K562 (cell line): ENCODE results near the gene ECSIT. TPM values are rescaled to one million over a fixed set of nuclear protein-coding genes. Genes with fewer than 3 reads are reported as not detected.

Experiments
- BCOR ChIP-seq: fragments of 450-650 bp; IDR thresholded peaks from 2 replicates; pipeline ENCODE4 v1.6.1; 2016
- BRCA1 ChIP-seq, 2 experiments: fragments of 450-650 bp in 1 of 2; sonication (generic) in 1 of 2; formaldehyde crosslinking in 1 of 2; IDR thresholded peaks; 2 replicates each; pipeline versions ENCODE4 v1.5.0 to v1.6.1; 2017 to 2020; ENCODE audit warnings: mild to moderate bottlenecking in 1 of 2, missing genetic modification reagents in 1 of 2
- DPF2 ChIP-seq: fragments of 450-650 bp; IDR thresholded peaks from 2 replicates; pipeline ENCODE4 v1.6.1; 2016
- HOXB6 ChIP-seq: fragments of 250-450 bp; sonication (Bioruptor Pico); IDR thresholded peaks from 2 replicates; pipeline ENCODE4 v1.5.1; 2022; ENCODE audit warnings: mild to moderate bottlenecking, borderline replicate concordance
- KAT7 ChIP-seq: sonication (generic); formaldehyde crosslinking; IDR thresholded peaks from 2 replicates; pipeline ENCODE4 v1.8.0; 2022; ENCODE audit warnings: missing genetic modification reagents, mild to moderate bottlenecking, borderline replicate concordance
- MEF2D ChIP-seq: conservative IDR thresholded peaks from 2 replicates; pipeline ENCODE4 v1.6.1; 2016; ENCODE audit warnings: low read depth, missing genetic modification characterization, missing compliant biosample characterization
- NFE2L1 ChIP-seq: fragments of 450-650 bp; IDR thresholded peaks from 2 replicates; pipeline ENCODE4 v1.6.1; 2016; ENCODE audit warnings: missing genetic modification characterization, low read depth, mild to moderate bottlenecking, missing compliant biosample characterization, moderate library complexity, borderline replicate concordance
- NR2F6 ChIP-seq: fragments of 450-650 bp; formaldehyde crosslinking; IDR thresholded peaks from 2 replicates; pipeline ENCODE4 v1.4.0; 2020; ENCODE audit warnings: mild to moderate bottlenecking
- OTX1 ChIP-seq: fragments of 450-650 bp; formaldehyde crosslinking; IDR thresholded peaks from 2 replicates; pipeline ENCODE4 v1.4.0; 2022; ENCODE audit warnings: mild to moderate bottlenecking
- PHB ChIP-seq: fragments of 250-450 bp; sonication (Bioruptor Pico); IDR thresholded peaks from 2 replicates; pipeline ENCODE4 v1.5.0; 2021
- SRSF3 ChIP-seq: fragments of 200-400 bp; formaldehyde crosslinking; IDR thresholded peaks from 2 replicates; pipeline ENCODE4 v1.6.1; 2016; ENCODE audit warnings: mild to moderate bottlenecking, low read length, moderate library complexity; ENCODE audit not compliant: insufficient read depth
- STAG1 ChIP-seq: sonication (generic); formaldehyde crosslinking; IDR thresholded peaks from 2 replicates; pipeline ENCODE4 v1.5.0; 2020; ENCODE audit warnings: missing genetic modification reagents, borderline replicate concordance
- TAF7 ChIP-seq: fragments of 450-650 bp; IDR thresholded peaks from 2 replicates; pipeline ENCODE4 v1.6.1; 2016; ENCODE audit warnings: missing genetic modification characterization, missing compliant biosample characterization
- XRCC3 ChIP-seq: fragments of 450-650 bp; IDR thresholded peaks from 2 replicates; pipeline ENCODE4 v1.6.1; 2017; ENCODE audit warnings: mild to moderate bottlenecking, moderate library complexity
- ZFPM2 ChIP-seq: fragments of 250-450 bp; sonication (Bioruptor Pico); IDR thresholded peaks from 2 replicates; pipeline ENCODE4 v1.5.1; 2022; ENCODE audit warnings: mild to moderate bottlenecking
- ZNF354B ChIP-seq: fragments of 250-450 bp; sonication (Bioruptor Pico); IDR thresholded peaks from 2 replicates; pipeline ENCODE4 v1.4.0; 2020
- ZNF696 ChIP-seq: fragments of 250-450 bp; sonication (Bioruptor Pico); conservative IDR thresholded peaks from 2 replicates; pipeline ENCODE4 v1.4.0; 2020; ENCODE audit warnings: mild to moderate bottlenecking, moderate library complexity
- polyA plus RNA-seq, 8 experiments: library from polyadenylated mRNA; depleted of rRNA in 4 of 8; stranded (reverse) in 5 of 8; unstranded in 3 of 8; fragments of >200 nt; fragmentation: Nextera tagmentation in 2 of 8; fragmentation: Illumina TruSeq in 1 of 8; extraction: Ambion mirVana in 2 of 8; extraction: Trizol in 1 of 8; gene quantifications; 2 replicates each; pipeline versions ENCODE4 v1.2.1 to v1.2.3, GENCODE V29; 2011 to 2014; ENCODE audit warnings: inconsistent platforms in 1 of 8, missing spikeins in 1 of 8
- total RNA-seq, 7 experiments: library from RNA; depleted of rRNA in 6 of 7; stranded (reverse); fragments of >200 nt in 6 of 7; fragmentation: Illumina TruSeq in 2 of 7; extraction: Trizol in 2 of 7; gene quantifications; 2 replicates each; pipeline versions ENCODE4 v1.2.1 to v1.2.3, GENCODE V29; 2011 to 2021; ENCODE audit warnings: low replicate concordance in 1 of 7
- TF ChIP-seq, protein P1 (sequence below): sonication (generic); formaldehyde crosslinking; IDR thresholded peaks from 2 replicates; pipeline ENCODE4 v1.8.1; 2023; ENCODE audit warnings: mild to moderate bottlenecking, missing genetic modification reagents
- TF ChIP-seq, protein P2 (sequence below), 2 experiments: fragments of 450-650 bp; formaldehyde crosslinking in 1 of 2; IDR thresholded peaks; 2 replicates each; pipeline versions ENCODE4 v1.4.0 to v1.6.1; 2014 to 2020; ENCODE audit warnings: mild to moderate bottlenecking in 2 of 2, borderline replicate concordance in 1 of 2, low read depth in 1 of 2
- TF ChIP-seq, protein P3 (sequence below): sonication (generic); formaldehyde crosslinking; IDR thresholded peaks from 2 replicates; pipeline ENCODE4 v1.9.0; 2022; ENCODE audit warnings: mild to moderate bottlenecking, missing genetic modification reagents

The ECSIT gene
- total and polyA plus RNA-seq, 9 of the 15 experiments (the other 6 are each of a cell fraction or from before 2014, with no cell fraction given), result 1.1 to 82.5 (median 43.9) TPM

DNA sequence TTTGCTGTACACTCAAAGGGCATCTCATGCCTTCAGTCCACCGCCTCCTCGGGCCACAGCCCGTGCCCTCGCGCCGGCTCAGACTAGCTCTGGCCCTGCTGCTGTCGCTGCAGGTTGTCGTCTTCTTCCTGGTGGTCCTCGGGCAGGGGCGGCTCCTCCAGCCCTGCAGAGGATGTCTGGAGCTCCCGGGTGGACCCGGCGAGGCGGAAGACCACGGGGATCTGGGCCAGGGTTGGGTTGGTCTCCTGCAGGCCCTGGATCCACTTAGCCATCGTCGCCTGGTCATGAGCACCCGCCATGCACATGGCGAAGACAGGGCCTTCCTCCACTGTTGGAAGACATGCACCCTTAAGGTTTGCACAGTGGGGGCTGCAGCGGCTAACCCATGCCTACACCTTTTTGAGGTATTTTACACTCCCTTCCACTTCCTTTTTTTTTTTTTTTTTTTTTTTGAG, 22.8 kb downstream of the ECSIT start (continued):
- TF ChIP-seq, protein P1, sequence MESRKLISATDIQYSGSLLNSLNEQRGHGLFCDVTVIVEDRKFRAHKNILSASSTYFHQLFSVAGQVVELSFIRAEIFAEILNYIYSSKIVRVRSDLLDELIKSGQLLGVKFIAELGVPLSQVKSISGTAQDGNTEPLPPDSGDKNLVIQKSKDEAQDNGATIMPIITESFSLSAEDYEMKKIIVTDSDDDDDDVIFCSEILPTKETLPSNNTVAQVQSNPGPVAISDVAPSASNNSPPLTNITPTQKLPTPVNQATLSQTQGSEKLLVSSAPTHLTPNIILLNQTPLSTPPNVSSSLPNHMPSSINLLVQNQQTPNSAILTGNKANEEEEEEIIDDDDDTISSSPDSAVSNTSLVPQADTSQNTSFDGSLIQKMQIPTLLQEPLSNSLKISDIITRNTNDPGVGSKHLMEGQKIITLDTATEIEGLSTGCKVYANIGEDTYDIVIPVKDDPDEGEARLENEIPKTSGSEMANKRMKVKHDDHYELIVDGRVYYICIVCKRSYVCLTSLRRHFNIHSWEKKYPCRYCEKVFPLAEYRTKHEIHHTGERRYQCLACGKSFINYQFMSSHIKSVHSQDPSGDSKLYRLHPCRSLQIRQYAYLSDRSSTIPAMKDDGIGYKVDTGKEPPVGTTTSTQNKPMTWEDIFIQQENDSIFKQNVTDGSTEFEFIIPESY (CRISPR knock-in tag), result peak; percentile 79; the same call in 1 of the 2 replicates
- TF ChIP-seq DPF2 (no peak), ZNF354B (CRISPR knock-in tag) (no peak), STAG1 (no peak), TAF7 (tag) (no peak), HOXB6 (no peak), PHB (CRISPR knock-in tag) (no peak), NFE2L1 (no peak), MEF2D (tag) (no peak), BCOR (no peak), KAT7 (CRISPR knock-in tag) (peak; percentile 76; the same call in 1 of the 2 replicates), XRCC3 (no peak), SRSF3 (no peak), NR2F6 (CRISPR knock-in tag) (no peak), ZNF696 (CRISPR knock-in tag) (no peak), BRCA1 (IDR thresholded peaks at IDR 0.05) (no peak), BRCA1 (CRISPR knock-in tag; IDR thresholded peaks at IDR 0.05) (no peak), OTX1 (CRISPR knock-in tag) (0 out of 2 replicates have a peak, but pooled peaks have one; percentile 16), ZFPM2 (peak; percentile 76; the same call in 1 of the 2 replicates)
- TF ChIP-seq, protein P2, sequence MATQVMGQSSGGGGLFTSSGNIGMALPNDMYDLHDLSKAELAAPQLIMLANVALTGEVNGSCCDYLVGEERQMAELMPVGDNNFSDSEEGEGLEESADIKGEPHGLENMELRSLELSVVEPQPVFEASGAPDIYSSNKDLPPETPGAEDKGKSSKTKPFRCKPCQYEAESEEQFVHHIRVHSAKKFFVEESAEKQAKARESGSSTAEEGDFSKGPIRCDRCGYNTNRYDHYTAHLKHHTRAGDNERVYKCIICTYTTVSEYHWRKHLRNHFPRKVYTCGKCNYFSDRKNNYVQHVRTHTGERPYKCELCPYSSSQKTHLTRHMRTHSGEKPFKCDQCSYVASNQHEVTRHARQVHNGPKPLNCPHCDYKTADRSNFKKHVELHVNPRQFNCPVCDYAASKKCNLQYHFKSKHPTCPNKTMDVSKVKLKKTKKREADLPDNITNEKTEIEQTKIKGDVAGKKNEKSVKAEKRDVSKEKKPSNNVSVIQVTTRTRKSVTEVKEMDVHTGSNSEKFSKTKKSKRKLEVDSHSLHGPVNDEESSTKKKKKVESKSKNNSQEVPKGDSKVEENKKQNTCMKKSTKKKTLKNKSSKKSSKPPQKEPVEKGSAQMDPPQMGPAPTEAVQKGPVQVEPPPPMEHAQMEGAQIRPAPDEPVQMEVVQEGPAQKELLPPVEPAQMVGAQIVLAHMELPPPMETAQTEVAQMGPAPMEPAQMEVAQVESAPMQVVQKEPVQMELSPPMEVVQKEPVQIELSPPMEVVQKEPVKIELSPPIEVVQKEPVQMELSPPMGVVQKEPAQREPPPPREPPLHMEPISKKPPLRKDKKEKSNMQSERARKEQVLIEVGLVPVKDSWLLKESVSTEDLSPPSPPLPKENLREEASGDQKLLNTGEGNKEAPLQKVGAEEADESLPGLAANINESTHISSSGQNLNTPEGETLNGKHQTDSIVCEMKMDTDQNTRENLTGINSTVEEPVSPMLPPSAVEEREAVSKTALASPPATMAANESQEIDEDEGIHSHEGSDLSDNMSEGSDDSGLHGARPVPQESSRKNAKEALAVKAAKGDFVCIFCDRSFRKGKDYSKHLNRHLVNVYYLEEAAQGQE (IDR thresholded peaks at IDR 0.05; ENCODE audit: borderline replicate concordance), result peak; percentile 47
- TF ChIP-seq, protein P2 (CRISPR knock-in tag; IDR thresholded peaks at IDR 0.05; ENCODE audit: low read depth), result no peak
- TF ChIP-seq, protein P3, sequence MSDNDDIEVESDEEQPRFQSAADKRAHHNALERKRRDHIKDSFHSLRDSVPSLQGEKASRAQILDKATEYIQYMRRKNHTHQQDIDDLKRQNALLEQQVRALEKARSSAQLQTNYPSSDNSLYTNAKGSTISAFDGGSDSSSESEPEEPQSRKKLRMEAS (CRISPR knock-in tag), result peak; percentile 57; the same call in 1 of the 2 replicates
